Mesodermal cell (in vitro differentiated cells): ENCODE measurements around the gene SAFB. TPM values are rescaled to one million over a fixed set of nuclear protein-coding genes. Genes with fewer than 3 reads are reported as not detected.

Experiments used
- H3K27ac ChIP-seq: 2 replicates; pipeline ENCODE4 v1.7.0; 2013; ENCODE audit warnings: mild to moderate bottlenecking, low read depth, low read length, moderate library complexity; ENCODE audit not compliant: severe bottlenecking
- H3K36me3 ChIP-seq: 2 replicates; pipeline ENCODE4 v1.7.1; 2013; ENCODE audit warnings: mild to moderate bottlenecking, low read length, moderate library complexity; ENCODE audit not compliant: control insufficient read depth, insufficient read depth
- H3K4me1 ChIP-seq: one replicate; pipeline ENCODE4 v1.7.1; 2013; ENCODE audit warnings: mild to moderate bottlenecking, low read length; ENCODE audit not compliant: insufficient read depth, control insufficient read depth, poor library complexity, severe bottlenecking
- H3K4me3 ChIP-seq: 2 replicates; pipeline ENCODE4 v1.7.0; 2013; ENCODE audit warnings: low read length, control low read depth, mild to moderate bottlenecking; ENCODE audit not compliant: insufficient read depth, poor library complexity, severe bottlenecking; ENCODE audit errors: extremely low read depth
- H3K9me3 ChIP-seq: 2 replicates; pipeline ENCODE4 v1.7.1; 2013; ENCODE audit warnings: mild to moderate bottlenecking, low read length, moderate library complexity; ENCODE audit not compliant: control insufficient read depth
- WGBS, 2 experiments: methylation state at CpG; one replicate each; pipeline ENCODE4 v1.1.5; 2013; ENCODE audit warnings: missing lambda C conversion rate in 2 of 2; ENCODE audit not compliant: insufficient coverage in 2 of 2; 5-methylcytosine and 5-hydroxymethylcytosine counted together
- polyA plus RNA-seq, 2 experiments: library from polyadenylated mRNA; stranded (reverse); fragments of 50-300 nt; gene quantifications; one replicate each; pipeline ENCODE4 v1.2.3, GENCODE V29; 2013

SAFB gene
- 67.5 TPM for polyA plus RNA-seq (2013, experiment 1 of 2)
- polyA plus RNA-seq (2013, experiment 2 of 2): 70.8 TPM

GRCh38 chr19:5622465-5623396, at the start of gene SAFB, which contains the start of gene SAFB2:
SAFB (plus strand) TSS chr19:5623083; CDS start chr19:5623206, 123 bp downstream.
SAFB2 (minus strand) TSS chr19:5622776; CDS start chr19:5622715, 61 bp downstream.
- H3K36me3 ChIP-seq: peaks cover 66% of the 10 kb centered on the region
- 0 to 1% methylated on average over 108 to 115 of the region's 116 CpGs for WGBS, 2 experiments
- H3K4me3 ChIP-seq: peak within 1 kb of the TSS; percentile 100
- peak within 1 kb of the TSS; percentile 95 for H3K27ac ChIP-seq
- peaks cover 38% of the 10 kb centered on the region for H3K4me1 ChIP-seq
- H3K9me3 ChIP-seq: no peaks in the 10 kb centered on the region

GRCh38 chr19:5575590-5575989, 47.3 kb upstream of the SAFB start:
- H3K9me3 ChIP-seq: no peaks in the 10 kb centered on the region
- H3K27ac ChIP-seq: no peak overlapping the region
- H3K4me3 ChIP-seq: no peak overlapping the region
- 86 to 91% methylated on average over 4 of the region's 6 CpGs for WGBS, 2 experiments
- H3K36me3 ChIP-seq: no peaks in the 10 kb centered on the region
- H3K4me1 ChIP-seq: peaks cover 2% of the 10 kb centered on the region

- Histone ChIP-seq H3K9me3 (no peaks in the 10 kb centered on the region), H3K4me3 (no peak overlapping the region), H3K36me3 (peaks cover 6% of the 10 kb centered on the region), H3K27ac (no peak overlapping the region), H3K4me1 (peaks cover 2% of the 10 kb centered on the region)
- WGBS, 2 experiments: 27 to 37% methylated on average over 17 to 23 of the region's 28 CpGs
Observed at GRCh38 chr19:5578097-5578846, 44.6 kb upstream of the SAFB start.

DNA sequence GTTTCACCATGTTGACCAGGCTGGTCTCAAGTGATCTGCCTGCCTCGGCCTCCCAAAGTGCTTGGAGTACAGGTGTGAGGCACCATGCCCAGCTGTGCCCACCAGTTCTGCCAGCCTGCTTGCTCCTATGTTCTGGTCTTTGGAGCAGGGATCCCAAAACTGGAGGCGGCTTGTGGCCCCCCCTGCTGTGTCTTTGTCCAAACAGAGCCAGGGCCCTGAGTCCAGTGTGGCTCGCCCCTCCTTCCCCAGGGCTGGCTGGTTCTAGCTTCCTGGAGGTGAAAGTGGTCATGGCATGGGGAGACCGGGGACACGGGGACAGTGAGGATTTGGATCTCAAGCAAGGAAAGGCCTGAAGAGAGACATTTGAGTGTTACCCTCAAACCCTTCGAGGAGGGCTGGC, 43.6 kb upstream of the SAFB start:
- Histone ChIP-seq H3K4me1 (peaks cover 2% of the 10 kb centered on the region), H3K4me3 (no peak overlapping the region), H3K27ac (no peak overlapping the region), H3K36me3 (peaks cover 6% of the 10 kb centered on the region), H3K9me3 (no peaks in the 10 kb centered on the region)
- WGBS, 2 experiments: 91 to 97% methylated on average over 6 of the region's 6 CpGs

- 93 to 97% methylated on average over 7 of the region's 7 CpGs for WGBS, 2 experiments
- Histone ChIP-seq H3K27ac (no peak overlapping the region), H3K9me3 (no peaks in the 10 kb centered on the region), H3K4me1 (peaks cover 2% of the 10 kb centered on the region), H3K36me3 (peaks cover 6% of the 10 kb centered on the region), H3K4me3 (no peak overlapping the region)
Observed at GRCh38 chr19:5579697-5580096, 43.2 kb upstream of the SAFB start.

- WGBS, 2 experiments: 58 to 63% methylated on average over 11 to 12 of the region's 12 CpGs
- peaks cover 9% of the 10 kb centered on the region for H3K36me3 ChIP-seq
- peaks cover 2% of the 10 kb centered on the region for H3K4me1 ChIP-seq
- no peak overlapping the region for H3K27ac ChIP-seq
- H3K9me3 ChIP-seq: no peaks in the 10 kb centered on the region
- no peak overlapping the region for H3K4me3 ChIP-seq
Observed at GRCh38 chr19:5580161-5580571, 42.7 kb upstream of the SAFB start.

DNA sequence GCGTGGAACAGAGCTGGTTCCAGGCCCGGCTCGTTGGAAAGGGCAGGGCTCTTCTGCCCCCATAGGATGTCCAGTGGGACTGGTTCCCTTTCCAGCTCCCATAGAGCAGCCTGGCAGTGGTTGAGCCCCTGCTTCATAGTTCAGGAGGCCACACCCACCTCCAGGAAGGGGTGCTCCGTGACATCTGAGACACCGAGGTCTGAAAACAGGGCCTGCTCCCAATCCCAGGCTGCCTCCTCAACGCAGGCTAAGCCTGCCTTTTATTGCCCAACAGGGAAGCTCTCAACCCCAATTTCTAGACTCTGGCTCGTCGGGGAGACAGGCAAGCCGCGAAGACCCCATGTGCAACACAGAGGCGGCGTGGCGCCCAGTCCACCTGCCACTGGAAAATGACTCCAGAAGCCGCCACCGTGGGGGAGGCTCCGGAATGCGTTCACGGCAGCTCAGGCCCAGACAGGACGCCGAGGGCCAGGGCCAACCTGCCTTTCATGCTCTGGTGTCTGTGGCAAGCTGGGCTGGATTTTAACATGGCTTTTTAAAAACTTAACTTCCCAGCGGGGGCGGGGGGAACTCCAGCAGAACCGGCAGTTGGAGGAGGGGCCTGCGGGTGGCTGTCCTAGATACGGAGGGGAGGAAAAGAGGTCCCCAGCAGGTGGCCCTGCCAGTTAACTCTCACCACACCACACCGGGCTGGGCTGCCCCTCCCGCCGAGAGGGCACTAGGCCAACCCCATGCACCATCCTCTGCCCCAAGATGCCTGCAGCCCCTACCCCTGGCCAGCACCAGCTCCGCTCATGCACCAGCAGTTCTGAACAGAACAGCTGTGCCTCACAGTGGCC, 37.2 kb upstream of the SAFB start:
- peaks cover 43% of the 10 kb centered on the region for H3K36me3 ChIP-seq
- no peaks in the 10 kb centered on the region for H3K9me3 ChIP-seq
- WGBS, 2 experiments: 37 to 41% methylated on average over 28 to 29 of the region's 29 CpGs
- no peak overlapping the region for H3K4me3 ChIP-seq
- peaks cover 10% of the 10 kb centered on the region for H3K4me1 ChIP-seq
- peak overlapping the region; percentile 23 for H3K27ac ChIP-seq

DNA sequence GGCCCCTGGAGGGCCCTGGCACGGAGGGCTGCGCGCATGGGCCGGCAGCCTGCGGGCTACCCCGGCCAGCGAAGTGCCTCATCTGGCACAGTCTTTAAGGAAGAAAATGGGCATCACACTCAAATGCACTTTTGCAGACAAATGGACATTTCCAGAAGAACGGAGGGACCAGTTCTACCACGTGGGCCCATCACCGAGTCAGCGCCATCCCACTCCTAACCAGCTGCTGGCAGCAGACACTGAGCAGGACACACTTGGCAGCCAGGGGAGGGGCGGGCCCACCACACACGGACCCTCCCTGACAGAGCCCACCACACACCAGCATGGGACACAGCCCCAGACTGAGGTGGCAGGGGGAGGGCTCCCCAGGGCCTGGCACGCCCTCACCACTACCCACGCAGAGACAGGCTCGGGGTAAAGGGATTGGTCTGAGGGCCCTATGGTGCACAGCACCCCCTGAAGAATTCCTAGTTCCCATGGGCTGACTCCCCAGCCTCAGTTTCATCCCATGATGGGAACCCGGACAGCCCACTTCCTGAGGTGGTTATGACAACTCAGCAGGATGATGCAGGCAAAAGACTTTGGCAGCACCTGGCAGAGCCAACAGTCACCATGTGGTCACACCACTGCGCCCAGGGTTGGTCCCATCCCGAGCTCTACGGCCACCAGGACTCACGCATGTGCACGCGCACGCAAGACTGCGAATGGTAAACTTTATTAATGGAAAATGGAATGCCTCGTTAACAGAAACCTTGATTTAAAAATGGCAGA, 36.4 kb upstream of the SAFB start:
- 82 to 87% methylated on average over 17 to 20 of the region's 26 CpGs for WGBS, 2 experiments
- H3K27ac ChIP-seq: peak overlapping the region; percentile 23
- H3K9me3 ChIP-seq: no peaks in the 10 kb centered on the region
- H3K4me3 ChIP-seq: no peak overlapping the region
- H3K36me3 ChIP-seq: peaks cover 50% of the 10 kb centered on the region
- peaks cover 10% of the 10 kb centered on the region for H3K4me1 ChIP-seq

DNA sequence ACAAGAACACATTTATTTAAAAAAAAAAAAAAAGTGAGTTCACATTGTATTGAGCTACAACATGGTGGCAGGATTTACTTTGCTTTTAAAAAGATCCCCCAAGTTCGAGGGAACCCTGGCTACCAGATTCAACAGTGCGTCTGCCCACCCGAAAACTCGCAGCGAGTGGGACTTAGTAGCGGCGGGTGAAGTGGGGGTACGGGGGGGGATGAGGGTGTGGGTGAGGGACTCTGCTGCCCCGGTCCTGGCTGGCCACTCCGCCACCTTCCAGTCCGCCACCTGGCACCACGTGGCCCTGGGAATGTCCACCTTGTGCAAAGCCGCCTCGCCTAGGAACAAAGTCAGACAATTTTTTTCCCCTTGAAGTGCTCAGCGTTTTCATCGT, 35.8 kb upstream of the SAFB start:
- Histone ChIP-seq H3K9me3 (no peaks in the 10 kb centered on the region), H3K36me3 (peaks cover 56% of the 10 kb centered on the region), H3K27ac (no peak overlapping the region), H3K4me1 (peaks cover 10% of the 10 kb centered on the region), H3K4me3 (no peak overlapping the region)
- WGBS, 2 experiments: 97 to 98% methylated on average over 9 to 12 of the region's 16 CpGs
